OCI-LY7 (cell line): ENCODE measurements around the gene ZNF525.

ENCODE experiments used
- EZH2phosphoT487 ChIP-seq: fragments of 200-600 bp; sonication (generic); IDR thresholded peaks from 2 replicates; pipeline ENCODE4 v1.6.1; 2018; ENCODE audit warnings: low read depth, borderline replicate concordance, mild to moderate bottlenecking, mixed run types, antibody characterized with exemption, low read length, moderate library complexity, mixed read lengths
- TF ChIP-seq, protein P1 (sequence below): fragments of 200-600 bp; sonication (generic); conservative IDR thresholded peaks from 2 replicates; pipeline ENCODE4 v1.5.1; 2014; ENCODE audit warnings: mild to moderate bottlenecking, antibody characterized with exemption, low read length, moderate library complexity, mixed read lengths

GRCh38 chr19:53381376-53381775, 15.9 kb downstream of the ZNF525 start:
- TF ChIP-seq, protein P1, sequence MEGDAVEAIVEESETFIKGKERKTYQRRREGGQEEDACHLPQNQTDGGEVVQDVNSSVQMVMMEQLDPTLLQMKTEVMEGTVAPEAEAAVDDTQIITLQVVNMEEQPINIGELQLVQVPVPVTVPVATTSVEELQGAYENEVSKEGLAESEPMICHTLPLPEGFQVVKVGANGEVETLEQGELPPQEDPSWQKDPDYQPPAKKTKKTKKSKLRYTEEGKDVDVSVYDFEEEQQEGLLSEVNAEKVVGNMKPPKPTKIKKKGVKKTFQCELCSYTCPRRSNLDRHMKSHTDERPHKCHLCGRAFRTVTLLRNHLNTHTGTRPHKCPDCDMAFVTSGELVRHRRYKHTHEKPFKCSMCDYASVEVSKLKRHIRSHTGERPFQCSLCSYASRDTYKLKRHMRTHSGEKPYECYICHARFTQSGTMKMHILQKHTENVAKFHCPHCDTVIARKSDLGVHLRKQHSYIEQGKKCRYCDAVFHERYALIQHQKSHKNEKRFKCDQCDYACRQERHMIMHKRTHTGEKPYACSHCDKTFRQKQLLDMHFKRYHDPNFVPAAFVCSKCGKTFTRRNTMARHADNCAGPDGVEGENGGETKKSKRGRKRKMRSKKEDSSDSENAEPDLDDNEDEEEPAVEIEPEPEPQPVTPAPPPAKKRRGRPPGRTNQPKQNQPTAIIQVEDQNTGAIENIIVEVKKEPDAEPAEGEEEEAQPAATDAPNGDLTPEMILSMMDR, result no peak
- TF ChIP-seq EZH2phosphoT487, result no peak
